ENCODE measurements around the gene BTBD1.

Gene BTBD1

GRCh38 chr15:82995076-82995475 is 72.0 kb downstream of the BTBD1 start:
- no peak for DNase-seq (ENCODE audit: low read depth in 2 of 2, low spot score in 1 of 2)

- DNase-seq (ENCODE audit: low read depth in 2 of 2, low spot score in 1 of 2) = no peak
Observed at GRCh38 chr15:82993144-82993543, 73.9 kb downstream of the BTBD1 start.

GRCh38 chr15:82992436-82992998 is 74.5 kb downstream of the BTBD1 start:
- no peak for DNase-seq (ENCODE audit: low read depth in 2 of 2, low spot score in 1 of 2)

GRCh38 chr15:82986442-82986780 is 80.6 kb downstream of the BTBD1 start:
- no peak for DNase-seq (ENCODE audit: low read depth in 2 of 2, low spot score in 1 of 2)

GRCh38 chr15:82985688-82986441 is 81.2 kb downstream of the BTBD1 start, which contains the start of gene RAMAC:
Gene RAMAC, plus strand, starts transcription at chr15:82986210. Its CDS starts 2,809 bp downstream, at chr15:82989019.
- peak; percentile 82 to 83 for DNase-seq (ENCODE audit: low read depth in 2 of 2, low spot score in 1 of 2)

- DNase-seq (ENCODE audit: low read depth in 2 of 2, low spot score in 1 of 2) = no peak
Observed at GRCh38 chr15:82980981-82981380, 86.1 kb downstream of the BTBD1 start.

GRCh38 chr15:82979726-82980125 is 87.3 kb downstream of the BTBD1 start:
- DNase-seq (ENCODE audit: low read depth in 2 of 2, low spot score in 1 of 2) = no peak

GRCh38 chr15:82978438-82978837 is 88.6 kb downstream of the BTBD1 start:
- DNase-seq (ENCODE audit: low read depth in 2 of 2, low spot score in 1 of 2) = no peak

- no peak for DNase-seq (ENCODE audit: low read depth in 2 of 2, low spot score in 1 of 2)
Observed at GRCh38 chr15:82977076-82977475, 90.0 kb downstream of the BTBD1 start.

GRCh38 chr15:82972990-82973389 is 94.1 kb downstream of the BTBD1 start:
- DNase-seq (ENCODE audit: low read depth in 2 of 2, low spot score in 1 of 2) = no peak

GRCh38 chr15:82971218-82971984 is 95.7 kb downstream of the BTBD1 start:
- no peak for DNase-seq (ENCODE audit: low read depth in 2 of 2, low spot score in 1 of 2)

GRCh38 chr15:82970696-82971095 is 96.4 kb downstream of the BTBD1 start:
- no peak for DNase-seq (ENCODE audit: low read depth in 2 of 2, low spot score in 1 of 2)

GRCh38 chr15:82970078-82970686 is 96.9 kb downstream of the BTBD1 start:
- DNase-seq (ENCODE audit: low read depth in 2 of 2, low spot score in 1 of 2) = no peak

GRCh38 chr15:82969353-82969752 is 97.7 kb downstream of the BTBD1 start:
- no peak for DNase-seq (ENCODE audit: low read depth in 2 of 2, low spot score in 1 of 2)

GRCh38 chr15:82968066-82968465 is 99.0 kb downstream of the BTBD1 start:
- DNase-seq (ENCODE audit: low read depth in 2 of 2, low spot score in 1 of 2) = no peak

- DNase-seq (ENCODE audit: low read depth in 2 of 2, low spot score in 1 of 2) = no peak
Observed at GRCh38 chr15:82966671-82967071, 100.4 kb downstream of the BTBD1 start.
